GM12878 (cell line): ENCODE measurements around the gene LY6G5C. TPM values are rescaled to one million over a fixed set of nuclear protein-coding genes. Genes with fewer than 3 reads are reported as not detected.

Experiments
- ATAC-seq: fragments of 200-7000 bp; cut with Tn5 transposase; 3 replicates; pipeline ENCODE4 v1.9.1; 2020; ENCODE audit warnings: mild to moderate bottlenecking, moderate library complexity
- BruUV-seq: library from RNA; stranded (reverse); fragments of 400-500 nt; replicated peaks from 2 replicates; lab custom pipeline; 2021; lab: Mats Ljungman, UMichigan
- CTCF ChIA-PET: fragments of 300-600 bp; sonication (Branson Sonifier 250); formaldehyde crosslinking; extraction: SDS; loops from one replicate; lab custom pipeline; 2021; ENCODE audit warnings: inconsistent platforms; lab: Yijun Ruan, JAX
- POLR2A ChIA-PET: fragments of 350-600 bp; formaldehyde crosslinking; extraction: SDS; loops from one replicate; lab custom pipeline; 2021; ENCODE audit warnings: inconsistent platforms; lab: Charles Lee
- RAD21 ChIA-PET: fragments of 300-600 bp; sonication (Branson Sonifier 250); formaldehyde crosslinking; loops from one replicate; lab custom pipeline; 2023; ENCODE audit warnings: antibody characterized with exemption; ENCODE audit not compliant: unreplicated experiment; lab: Charles Lee
- SMC1A ChIA-PET: fragments of 300-600 bp; sonication (Branson Sonifier 250); formaldehyde crosslinking; loops from one replicate; lab custom pipeline; 2023; ENCODE audit not compliant: unreplicated experiment, uncharacterized antibody; lab: Charles Lee
- DNase-seq: peaks from one replicate; pipeline ENCODE4 v3.0.0-alpha.2; 2011; ENCODE audit warnings: low read depth, low spot score
- FAIRE-seq: peaks from 3 replicates; lab custom pipeline; 2011; peaks lifted over from hg19 to GRCh38; lab: Jason Lieb, UNC
- H2AFZ ChIP-seq: 2 replicates; pipeline ENCODE4 v1.6.0; 2011; ENCODE audit warnings: low read depth, low read length, control low read depth; ENCODE audit not compliant: control insufficient read depth
- H3K27ac ChIP-seq: 2 replicates; pipeline ENCODE4 v1.5.1; 2011; ENCODE audit warnings: control low read depth; ENCODE audit not compliant: control insufficient read depth, insufficient read depth
- H3K27me3 ChIP-seq, 2 experiments: replicated peaks in 1 of 2; 2 replicates each; pipeline versions ENCODE4 v1.6.0 to v1.6.1; 2011; ENCODE audit warnings: low read length in 1 of 2; ENCODE audit not compliant: control insufficient read depth in 2 of 2, insufficient read depth in 2 of 2
- H3K36me3 ChIP-seq, 2 experiments: 2 replicates each; pipeline ENCODE4 v1.5.1; 2011; ENCODE audit warnings: low read length in 1 of 2; ENCODE audit not compliant: control insufficient read depth in 2 of 2, insufficient read depth in 2 of 2
- H3K4me1 ChIP-seq: 2 replicates; pipeline ENCODE4 v1.6.1; 2011; ENCODE audit warnings: mild to moderate bottlenecking, low read length, moderate library complexity, mixed read lengths; ENCODE audit not compliant: control insufficient read depth, insufficient read depth
- H3K4me2 ChIP-seq: 2 replicates; pipeline ENCODE4 v1.6.0; 2011; ENCODE audit warnings: control low read depth; ENCODE audit not compliant: control insufficient read depth, insufficient read depth
- H3K4me3 ChIP-seq: fragments of 200-600 bp; sonication (generic); 2 replicates; pipeline ENCODE4 v1.5.1; 2016
- H3K79me2 ChIP-seq: 2 replicates; pipeline ENCODE4 v1.6.0; 2011; ENCODE audit warnings: low read length; ENCODE audit not compliant: control insufficient read depth, insufficient read depth
- H3K9ac ChIP-seq: 2 replicates; pipeline ENCODE4 v1.8.0; 2011; ENCODE audit warnings: low read length, control low read depth, mixed read lengths; ENCODE audit not compliant: control insufficient read depth, insufficient read depth
- H3K9me3 ChIP-seq: replicated peaks from 3 replicates; pipeline ENCODE4 v1.5.1; 2011; ENCODE audit warnings: mild to moderate bottlenecking, low read length; ENCODE audit not compliant: control insufficient read depth, insufficient read depth
- H4K20me1 ChIP-seq: 2 replicates; pipeline ENCODE4 v1.6.0; 2011; ENCODE audit not compliant: control insufficient read depth, insufficient read depth
- CHD2 ChIP-seq: IDR thresholded peaks from 2 replicates; pipeline ENCODE4 v1.6.1; 2011; ENCODE audit warnings: low read depth, low read length, improper control_type of control experiment, borderline replicate concordance
- E4F1 ChIP-seq: fragments of 450-650 bp; IDR thresholded peaks from 2 replicates; pipeline ENCODE4 v1.6.1; 2018; ENCODE audit warnings: borderline replicate concordance, mild to moderate bottlenecking; ENCODE audit not compliant: partially characterized antibody
- MTA3 ChIP-seq: IDR thresholded peaks from 2 replicates; pipeline ENCODE4 v1.6.1; 2012; ENCODE audit warnings: low read length, inconsistent platforms, borderline replicate concordance
- RAD21 ChIP-seq: IDR thresholded peaks from 2 replicates; pipeline ENCODE4 v1.6.1; 2011; ENCODE audit warnings: mild to moderate bottlenecking, low read depth, low read length, moderate library complexity; ENCODE audit not compliant: insufficient read depth
- SMARCA5 ChIP-seq: fragments of 450-650 bp; IDR thresholded peaks from 2 replicates; pipeline ENCODE4 v1.6.1; 2017; ENCODE audit warnings: mild to moderate bottlenecking
- STAT1 ChIP-seq: fragments of 450-650 bp; conservative IDR thresholded peaks from 2 replicates; pipeline ENCODE4 v1.6.1; 2014; ENCODE audit warnings: antibody characterized with exemption, mild to moderate bottlenecking
- YBX1 ChIP-seq: fragments of 450-650 bp; IDR thresholded peaks from 2 replicates; pipeline ENCODE4 v1.6.1; 2016; ENCODE audit warnings: antibody characterized with exemption
- ZBTB11 ChIP-seq: fragments of 450-650 bp; formaldehyde crosslinking; IDR thresholded peaks from 2 replicates; pipeline ENCODE4 v1.5.0; 2022; ENCODE audit warnings: mild to moderate bottlenecking, missing genetic modification characterization
- ZNF274 ChIP-seq: IDR thresholded peaks from one replicate; pipeline ENCODE4 v1.8.0; 2011; ENCODE audit not compliant: insufficient read length, insufficient read depth
- WGBS: methylation state at CpG from one replicate; pipeline ENCODE4 v1.1.6; 2016; ENCODE audit warnings: low lambda C conversion rate; ENCODE audit not compliant: insufficient replicate concordance, insufficient coverage; ENCODE audit errors: missing lambda C conversion rate; 5-methylcytosine and 5-hydroxymethylcytosine counted together
- in situ Hi-C: fragments of 300-500 bp; cut with MboI; formaldehyde crosslinking; loops from 9 replicates; pipeline ENCODE4 v1.14.3; 2018; ENCODE audit warnings: mixed read lengths
- intact Hi-C: fragments of 100-400 bp; cut with micrococcal nuclease; formaldehyde crosslinking; loops from one replicate; pipeline ENCODE4 v1.14.2; 2022; ENCODE audit not compliant: unreplicated experiment
- polyA plus RNA-seq, 11 experiments: library from polyadenylated mRNA; depleted of rRNA in 4 of 11; unstranded in 6 of 11; stranded (reverse) in 5 of 11; fragments of >200 nt; fragmentation: Nextera tagmentation in 4 of 11; fragmentation: Illumina TruSeq in 1 of 11; extraction: Ambion mirVana in 4 of 11; extraction: Trizol in 1 of 11; gene quantifications; 1 replicate in 1 of 11; 2 replicates in 10 of 11; pipeline versions ENCODE4 v1.2.1 to v1.2.3, GENCODE V29; 2011 to 2016; ENCODE audit warnings: inconsistent platforms in 2 of 11, missing spikeins in 2 of 11, low read depth in 1 of 11
- total RNA-seq, 4 experiments: library from RNA; depleted of rRNA in 3 of 4; stranded (reverse); fragments of >200 nt in 3 of 4; fragmentation: Illumina TruSeq in 1 of 4; extraction: Trizol in 1 of 4; gene quantifications; 2 replicates each; pipeline versions ENCODE4 v1.2.1 to v1.2.3, GENCODE V29; 2013 to 2021
- TF ChIP-seq, protein P1 (sequence below), 3 experiments: IDR thresholded peaks in 2 of 3; conservative IDR thresholded peaks in 1 of 3; 2 replicates each; pipeline ENCODE4 v1.5.1; 2011; ENCODE audit warnings: low read depth in 3 of 3, low read length in 3 of 3, mild to moderate bottlenecking in 3 of 3, control low read depth in 2 of 3, moderate library complexity in 2 of 3, inconsistent platforms in 1 of 3, mixed read lengths in 1 of 3; ENCODE audit not compliant: control insufficient read depth in 2 of 3, insufficient read depth in 1 of 3; ENCODE audit errors: extremely low read depth in 1 of 3

Gene LY6G5C
- total and polyA plus RNA-seq, 10 of the 15 experiments (the other 5 are each of a cell fraction or from before 2014, with no cell fraction given): 0.76 to 6.1 (median 1.7) TPM

- TF ChIP-seq E4F1: no peak
Observed at GRCh38 chr6:31729979-31730630, 49.2 kb upstream of the LY6G5C start (continued).

DNA sequence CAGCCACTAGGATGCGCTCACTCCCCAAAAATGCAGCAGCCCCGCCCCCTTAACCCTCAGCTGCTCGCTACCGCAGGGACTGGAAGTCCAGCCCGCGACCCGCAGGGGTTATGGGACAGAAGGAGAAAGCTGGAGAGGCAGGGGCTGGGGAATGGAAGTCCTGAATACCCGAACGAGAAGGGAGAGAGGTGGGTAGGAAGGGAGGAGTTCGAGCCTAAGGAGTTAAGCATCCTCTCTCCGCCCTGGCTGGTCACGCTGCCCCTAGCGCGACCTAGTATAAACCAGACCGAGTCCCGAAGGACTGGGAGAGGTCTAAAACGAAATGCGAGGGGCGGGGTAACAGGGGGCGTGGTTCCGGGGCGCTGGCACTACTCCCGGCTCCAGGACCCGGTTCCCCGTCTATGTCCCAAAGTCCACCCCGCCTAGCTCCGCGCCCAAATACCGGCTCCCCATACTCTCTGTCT lies 48.7 kb upstream of the LY6G5C start:
- no peaks in the 10 kb centered on the region for H3K27me3 ChIP-seq
- DNase-seq (peak; percentile 35), ATAC-seq (peak; percentile 84), FAIRE-seq (no peak)
- H3K9ac ChIP-seq: peak overlapping the region; percentile 25; the same call in 1 of the 2 replicates
- peak overlapping the region; percentile 98 for H3K4me2 ChIP-seq
- under 1% methylated on average over 29 of the region's 29 CpGs for WGBS
- ChIA-PET RAD21 (interaction anchor here (0.7 to 3.6 kb wide), 18 partner anchors 10 to 466 kb away, joined by 3 to 44 read pairs (median 4); partner anchors contain the start of genes HSPA1A, HSPA1B, HSPA1L and LSM2), SMC1A (interaction anchor here (0.6 to 5.3 kb wide), 13 partner anchors 9 to 107 kb away, joined by 3 to 45 read pairs (median 3); partner anchors contain the start of genes CLIC1, HSPA1A, HSPA1L and LSM2), CTCF (interaction anchor here (0.6 to 15.8 kb wide), 19 partner anchors 9 to 221 kb away, joined by 3 to 208 read pairs (median 5); partner anchors contain the start of genes HSPA1B, LY6G5C, MSH5 and VARS1), POLR2A (interaction anchor here (0.9 to 2.8 kb wide), 9 partner anchors 10 to 327 kb away, joined by 3 to 30 read pairs (median 3); partner anchors contain the start of genes HSPA1B, MSH5 and NEU1)
- H3K27ac ChIP-seq: peak overlapping the region; percentile 13; the same call in 1 of the 2 replicates
- H4K20me1 ChIP-seq: 0 out of 2 replicates have a peak, but pooled peaks cover 3% of the 10 kb centered on the region
- in situ Hi-C loops (no loop called here), intact Hi-C loops (loop anchor here (1.0 to 2.0 kb wide), 3 partner anchors 39 to 97 kb away; partner anchors contain the start of gene HSPA1B)
- H3K4me1 ChIP-seq: peaks cover 33% of the 10 kb centered on the region
- H3K79me2 ChIP-seq: peaks cover 16% of the 10 kb centered on the region
- H3K36me3 ChIP-seq: peaks cover 6 to 15% of the 10 kb centered on the region in 2 experiments
- no TSS peak for BruUV-seq
- H2AFZ ChIP-seq: peak overlapping the region; percentile 29
- H3K9me3 ChIP-seq: no peaks in the 10 kb centered on the region
- H3K4me3 ChIP-seq: peak overlapping the region; percentile 78
- TF ChIP-seq SMARCA5 (peak; percentile 62; the same call in 1 of the 2 replicates), YBX1 (no peak), ZBTB11 (CRISPR knock-in tag) (no peak), MTA3 (no peak), RAD21 (peak; percentile 90), CHD2 (peak; percentile 42; the same call in 1 of the 2 replicates), STAT1 (0 out of 2 replicates have a peak, but pooled peaks have one; percentile 39), ZNF274 (no peak)
- TF ChIP-seq, protein P1, sequence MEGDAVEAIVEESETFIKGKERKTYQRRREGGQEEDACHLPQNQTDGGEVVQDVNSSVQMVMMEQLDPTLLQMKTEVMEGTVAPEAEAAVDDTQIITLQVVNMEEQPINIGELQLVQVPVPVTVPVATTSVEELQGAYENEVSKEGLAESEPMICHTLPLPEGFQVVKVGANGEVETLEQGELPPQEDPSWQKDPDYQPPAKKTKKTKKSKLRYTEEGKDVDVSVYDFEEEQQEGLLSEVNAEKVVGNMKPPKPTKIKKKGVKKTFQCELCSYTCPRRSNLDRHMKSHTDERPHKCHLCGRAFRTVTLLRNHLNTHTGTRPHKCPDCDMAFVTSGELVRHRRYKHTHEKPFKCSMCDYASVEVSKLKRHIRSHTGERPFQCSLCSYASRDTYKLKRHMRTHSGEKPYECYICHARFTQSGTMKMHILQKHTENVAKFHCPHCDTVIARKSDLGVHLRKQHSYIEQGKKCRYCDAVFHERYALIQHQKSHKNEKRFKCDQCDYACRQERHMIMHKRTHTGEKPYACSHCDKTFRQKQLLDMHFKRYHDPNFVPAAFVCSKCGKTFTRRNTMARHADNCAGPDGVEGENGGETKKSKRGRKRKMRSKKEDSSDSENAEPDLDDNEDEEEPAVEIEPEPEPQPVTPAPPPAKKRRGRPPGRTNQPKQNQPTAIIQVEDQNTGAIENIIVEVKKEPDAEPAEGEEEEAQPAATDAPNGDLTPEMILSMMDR (IDR thresholded peaks at IDR 0.05 in 2 of 3, conservative IDR thresholded peaks at IDR 0.05 in 1 of 3; ENCODE audit: control insufficient read depth in 2 of 3, extremely low read depth in 1 of 3, insufficient read depth in 1 of 3, low read depth in 3 of 3, low read length in 3 of 3): peak in 2 of 3 experiments; percentile 84 to 94; a peak in 3 of 6 replicates
